Tibial artery (tissue), 4 donors: ENCODE data around the gene FBXW2.

Experiments
- DNase-seq, 2 donors: peaks; one replicate each; pipeline ENCODE4 v3.0.0-alpha.2; 2019
- H3K27ac ChIP-seq, 2 donors: fragments of 200-600 bp; sonication (generic) in 1 of 2; 1 replicate in 1 of 2; 2 replicates in 1 of 2; pipeline ENCODE4 v1.5.1; 2018 to 2019; ENCODE audit warnings: mild to moderate bottlenecking in 1 of 2
- H3K27me3 ChIP-seq, 2 donors: fragments of 200-600 bp; sonication (generic) in 1 of 2; one replicate each; pipeline versions ENCODE4 v1.5.1 to v1.6.0; 2016 to 2019
- H3K36me3 ChIP-seq, 3 donors: fragments of 200-600 bp; sonication (generic) in 2 of 3; one replicate each; pipeline ENCODE4 v1.5.1; 2016 to 2019; ENCODE audit warnings: mild to moderate bottlenecking in 2 of 3
- H3K4me1 ChIP-seq, 4 donors: fragments of 200-600 bp; sonication (generic) in 2 of 4; 1 replicate in 3 of 4; 2 replicates in 1 of 4; pipeline ENCODE4 v1.5.1; 2016 to 2019
- H3K4me3 ChIP-seq, 2 donors: fragments of 200-600 bp; sonication (generic) in 1 of 2; 1 replicate in 1 of 2; 2 replicates in 1 of 2; pipeline ENCODE4 v1.5.1; 2018 to 2019; ENCODE audit warnings: mild to moderate bottlenecking in 2 of 2
- H3K9me3 ChIP-seq, 3 donors: fragments of 200-600 bp; sonication (generic) in 1 of 3; one replicate each; pipeline ENCODE4 v1.5.1; 2016 to 2019
- CTCF ChIP-seq, 2 experiments: fragments of 200-600 bp in 1 of 2; fragments of 450-650 bp in 1 of 2; IDR thresholded peaks; one replicate each; pipeline ENCODE4 v1.5.1; 2017 to 2019; ENCODE audit warnings: antibody characterized with exemption in 2 of 2, mild to moderate bottlenecking in 1 of 2, moderate library complexity in 1 of 2
- intact Hi-C: fragments of 100-400 bp; cut with DNase I; formaldehyde crosslinking; loops from one replicate; pipeline ENCODE4 v1.15.0; 2023; ENCODE audit warnings: low total_unique reads

The FBXW2 gene

GRCh38 chr9:120770931-120771330 lies 22.3 kb downstream of the FBXW2 start:
- H3K27me3 ChIP-seq = no peaks in the 10 kb centered on the region
- H3K27ac ChIP-seq = no peak overlapping the region
- no peaks in the 10 kb centered on the region for H3K9me3 ChIP-seq
- DNase-seq = no peak
- TF ChIP-seq CTCF (IDR thresholded peaks at IDR 0.05) = no peak
- intact Hi-C loops = no loop called here
- no peak overlapping the region for H3K4me3 ChIP-seq
- H3K4me1 ChIP-seq = no peaks in the 10 kb centered on the region
- H3K36me3 ChIP-seq = peaks cover 60 to 92% (median 81%) of the 10 kb centered on the region in 3 donors

- Histone ChIP-seq H3K4me3 (no peak overlapping the region), H3K4me1 (no peaks in the 10 kb centered on the region), H3K27me3 (no peaks in the 10 kb centered on the region), H3K9me3 (no peaks in the 10 kb centered on the region), H3K27ac (no peak overlapping the region), H3K36me3 (peaks cover 67 to 93% (median 92%) of the 10 kb centered on the region in 3 donors)
- intact Hi-C loops = no loop called here
- no peak for TF ChIP-seq CTCF (IDR thresholded peaks at IDR 0.05)
- no peak for DNase-seq
Measured at GRCh38 chr9:120768886-120769285, 24.3 kb downstream of the FBXW2 start.

- Histone ChIP-seq H3K9me3 (no peaks in the 10 kb centered on the region), H3K4me3 (no peak overlapping the region), H3K27me3 (no peaks in the 10 kb centered on the region), H3K27ac (no peak overlapping the region), H3K4me1 (no peaks in the 10 kb centered on the region), H3K36me3 (peaks cover 61 to 94% (median 92%) of the 10 kb centered on the region in 3 donors)
- DNase-seq = no peak
- intact Hi-C loops = no loop called here
- no peak for TF ChIP-seq CTCF (IDR thresholded peaks at IDR 0.05)
Measured at GRCh38 chr9:120768247-120768646, 25.0 kb downstream of the FBXW2 start.

GRCh38 chr9:120767451-120767850 lies 25.8 kb downstream of the FBXW2 start:
- intact Hi-C loops = no loop called here
- DNase-seq = no peak
- no peaks in the 10 kb centered on the region for H3K4me1 ChIP-seq
- peaks cover 64 to 96% (median 92%) of the 10 kb centered on the region in 3 donors for H3K36me3 ChIP-seq
- H3K27ac ChIP-seq = no peak overlapping the region
- no peaks in the 10 kb centered on the region for H3K9me3 ChIP-seq
- no peaks in the 10 kb centered on the region for H3K27me3 ChIP-seq
- no peak overlapping the region for H3K4me3 ChIP-seq
- no peak for TF ChIP-seq CTCF (IDR thresholded peaks at IDR 0.05)

GRCh38 chr9:120765910-120766425 lies 27.2 kb downstream of the FBXW2 start:
- H3K9me3 ChIP-seq = no peaks in the 10 kb centered on the region
- no peak for TF ChIP-seq CTCF (IDR thresholded peaks at IDR 0.05)
- no peak for DNase-seq
- intact Hi-C loops = no loop called here
- no peaks in the 10 kb centered on the region for H3K4me1 ChIP-seq
- H3K4me3 ChIP-seq = no peak overlapping the region
- H3K27ac ChIP-seq = no peak overlapping the region
- no peaks in the 10 kb centered on the region for H3K27me3 ChIP-seq
- peaks cover 57 to 95% (median 93%) of the 10 kb centered on the region in 3 donors for H3K36me3 ChIP-seq

- no peak for TF ChIP-seq CTCF (IDR thresholded peaks at IDR 0.05)
- H3K9me3 ChIP-seq = no peaks in the 10 kb centered on the region
- H3K4me1 ChIP-seq = no peaks in the 10 kb centered on the region
- no peaks in the 10 kb centered on the region for H3K27me3 ChIP-seq
- H3K27ac ChIP-seq = no peak overlapping the region
- peaks cover 42 to 91% (median 90%) of the 10 kb centered on the region in 3 donors for H3K36me3 ChIP-seq
- no peak for DNase-seq
- intact Hi-C loops = no loop called here
- no peak overlapping the region for H3K4me3 ChIP-seq
Measured at GRCh38 chr9:120764476-120764875, 28.7 kb downstream of the FBXW2 start.
